ENCODE results near the gene BBS4. TPM values are rescaled to one million over a fixed set of nuclear protein-coding genes. Genes with fewer than 3 reads are reported as not detected.

BBS4 gene
- total and polyA plus RNA-seq, 10 donors = 7.5 to 20.7 (median 13.4) TPM

DNA sequence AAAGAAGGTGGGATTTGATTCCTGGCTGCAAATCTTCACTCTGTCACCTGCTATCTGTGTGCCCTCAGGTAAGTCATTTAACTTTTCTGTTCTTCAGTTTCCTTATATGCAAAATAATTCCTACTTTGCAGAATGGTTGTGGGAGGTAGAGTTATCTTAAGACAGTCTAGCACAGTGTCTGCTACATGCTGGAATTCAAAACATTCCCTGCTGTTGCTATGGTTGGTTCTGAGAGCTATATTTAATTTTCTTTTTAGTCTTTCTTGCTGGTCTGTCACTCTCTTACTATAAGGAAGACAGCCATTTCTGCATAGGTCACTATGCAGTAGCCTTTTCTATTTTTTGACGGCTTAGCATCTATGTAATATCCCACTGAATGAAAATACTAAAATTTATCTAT, 101.5 kb downstream of the BBS4 start:
- no peaks in the 10 kb centered on the region for H3K36me3 ChIP-seq

More for the DNA sequence above, 101.5 kb downstream of the BBS4 start:
- TF ChIP-seq POLR2A (IDR thresholded peaks at IDR 0.05) = no peak
- TF ChIP-seq, protein P1, sequence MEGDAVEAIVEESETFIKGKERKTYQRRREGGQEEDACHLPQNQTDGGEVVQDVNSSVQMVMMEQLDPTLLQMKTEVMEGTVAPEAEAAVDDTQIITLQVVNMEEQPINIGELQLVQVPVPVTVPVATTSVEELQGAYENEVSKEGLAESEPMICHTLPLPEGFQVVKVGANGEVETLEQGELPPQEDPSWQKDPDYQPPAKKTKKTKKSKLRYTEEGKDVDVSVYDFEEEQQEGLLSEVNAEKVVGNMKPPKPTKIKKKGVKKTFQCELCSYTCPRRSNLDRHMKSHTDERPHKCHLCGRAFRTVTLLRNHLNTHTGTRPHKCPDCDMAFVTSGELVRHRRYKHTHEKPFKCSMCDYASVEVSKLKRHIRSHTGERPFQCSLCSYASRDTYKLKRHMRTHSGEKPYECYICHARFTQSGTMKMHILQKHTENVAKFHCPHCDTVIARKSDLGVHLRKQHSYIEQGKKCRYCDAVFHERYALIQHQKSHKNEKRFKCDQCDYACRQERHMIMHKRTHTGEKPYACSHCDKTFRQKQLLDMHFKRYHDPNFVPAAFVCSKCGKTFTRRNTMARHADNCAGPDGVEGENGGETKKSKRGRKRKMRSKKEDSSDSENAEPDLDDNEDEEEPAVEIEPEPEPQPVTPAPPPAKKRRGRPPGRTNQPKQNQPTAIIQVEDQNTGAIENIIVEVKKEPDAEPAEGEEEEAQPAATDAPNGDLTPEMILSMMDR (IDR thresholded peaks at IDR 0.05 in 8 of 11, conservative IDR thresholded peaks at IDR 0.05 in 3 of 11) = no peak
- no peak for TF ChIP-seq POLR2AphosphoS5 (IDR thresholded peaks at IDR 0.05)
- Histone ChIP-seq H3K4me1 (peaks cover 0 to 34% (median 16%) of the 10 kb centered on the region in 6 donors), H3K4me3 (no peak overlapping the region), H3K9me3 (no peaks in the 10 kb centered on the region), H3K27ac (peak overlapping the region in 1 of 8 donors; percentile 8), H3K27me3 (replicated peaks in 1 of 7) (peaks cover 0 to 4% (median 0%) of the 10 kb centered on the region in 7 donors)
- no peak for DNase-seq
- intact Hi-C loops (cut with DNase I; ENCODE audit: low total_unique reads) = no loop called here
- 93 to 97% (median 95%) methylated on average over 1 of the region's 1 CpG for WGBS, 5 donors

Small RNA genes within 50 kb of the gene (small RNA-seq; reads per million reads assigned to genes)
- 0 reads per million in 4 donors for gene RN7SL853P

Other genes with a start within 250 kb of the BBS4 start
- gene ARIH1, start 211.9 kb upstream of the BBS4 start, total RNA-seq = 100 to 1,000 TPM in 4 of 7 donors, 10 to 100 TPM in 3; 46.2 to 171 (median 147) TPM
- gene ARIH1, start 211.9 kb upstream of the BBS4 start, polyA plus RNA-seq = 10 to 100 TPM; 14.8 to 24.2 (median 15.5) TPM
- gene GOLGA6B, start 31.5 kb upstream of the BBS4 start, total RNA-seq = not detected
- gene GOLGA6B, start 31.5 kb upstream of the BBS4 start, polyA plus RNA-seq = not detected
- not detected for gene HIGD2B, start within 50 bp of the BBS4 start, total RNA-seq
- not detected for gene HIGD2B, start within 50 bp of the BBS4 start, polyA plus RNA-seq
- gene ADPGK, start 97.6 kb downstream of the BBS4 start, total RNA-seq = 100 to 1,000 TPM in 4 of 7 donors, 10 to 100 TPM in 3; 89.0 to 119 (median 103) TPM
- 100 to 1,000 TPM in 1 of 3 donors, 10 to 100 TPM in 2; 65.4 to 103 (median 68.0) TPM for gene ADPGK, start 97.6 kb downstream of the BBS4 start, polyA plus RNA-seq